GM12892 (cell line): ENCODE results near the gene RAB8A.
"Not testable (repeated sequence)": the region's sequence is repeated elsewhere in the genome, so short reads cannot be mapped to it uniquely, and the experiment has no call there.

Experiments used
- DNase-seq: peaks from one replicate; pipeline ENCODE4 v3.0.0; 2011; ENCODE audit not compliant: insufficient read length
- FAIRE-seq: peaks from 2 replicates; lab custom pipeline; 2011; peaks lifted over from hg19 to GRCh38; lab: Jason Lieb, UNC
- POLR2A ChIP-seq: IDR thresholded peaks from 2 replicates; pipeline ENCODE4 v1.6.1; 2011; ENCODE audit warnings: low read depth, low read length, control low read depth
- POLR2AphosphoS5 ChIP-seq: IDR thresholded peaks from 2 replicates; pipeline ENCODE4 v1.6.1; 2011; ENCODE audit warnings: low read depth, low read length, control low read depth
- TAF1 ChIP-seq: IDR thresholded peaks from 2 replicates; pipeline ENCODE4 v1.6.1; 2011; ENCODE audit warnings: low read depth, mild to moderate bottlenecking, control low read depth, low read length, borderline replicate concordance

Gene RAB8A

DNA sequence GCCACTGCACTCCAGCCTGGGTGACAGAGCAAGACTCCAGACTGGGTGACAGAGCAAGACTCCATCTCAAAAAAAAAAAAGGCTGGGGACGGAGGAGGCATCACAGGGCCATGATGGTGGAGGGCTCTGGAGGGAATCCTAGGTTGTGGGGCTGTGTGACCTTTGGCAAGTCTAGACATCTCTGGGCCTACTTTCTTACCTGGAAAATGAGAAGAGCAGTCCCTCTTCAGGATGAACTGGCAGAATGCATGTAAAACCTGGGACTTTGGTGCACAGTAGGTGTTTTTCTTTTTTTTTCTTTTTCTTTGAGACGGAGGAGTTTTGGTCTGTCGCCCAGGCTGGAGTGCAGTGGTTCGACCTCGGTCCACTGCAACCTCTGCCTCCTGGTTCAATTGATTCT, 48.0 kb downstream of the RAB8A start:
- no peak for FAIRE-seq
- TF ChIP-seq TAF1: no peak
- no peak for TF ChIP-seq POLR2A
- TF ChIP-seq POLR2AphosphoS5: no peak
- no peak for DNase-seq

DNA sequence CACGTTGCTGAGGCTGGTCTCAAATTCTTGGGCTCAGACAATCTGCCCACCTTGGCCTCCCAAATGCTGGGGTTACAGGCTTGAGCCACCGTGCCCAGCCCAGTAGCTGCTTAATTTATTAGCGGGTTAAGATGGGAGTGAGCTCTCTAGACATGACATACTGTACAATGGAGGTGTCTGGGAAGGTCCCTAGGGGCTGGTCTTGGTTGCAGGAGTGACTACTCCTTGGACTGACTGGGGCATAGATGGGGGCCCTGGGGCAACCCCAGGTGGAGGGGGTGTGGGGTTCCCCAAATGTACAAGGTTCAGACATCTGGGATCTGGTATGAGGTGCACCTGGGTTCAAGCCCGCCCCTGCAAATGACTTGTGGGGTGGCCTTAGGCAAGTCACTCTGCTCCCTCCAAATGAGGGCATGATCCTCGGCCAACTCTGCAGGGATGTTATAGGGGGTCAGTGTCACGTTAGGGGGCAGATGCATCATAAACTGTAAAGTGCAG, 48.8 kb downstream of the RAB8A start:
- DNase-seq: no peak
- TF ChIP-seq POLR2A (no peak; the same call in 1 of the 2 replicates), TAF1 (no peak), POLR2AphosphoS5 (peak; percentile 31; the same call in 1 of the 2 replicates)
- FAIRE-seq: no peak

- TF ChIP-seq POLR2AphosphoS5 (no peak; the same call in 1 of the 2 replicates), TAF1 (no peak), POLR2A (no peak)
- DNase-seq (no peak), FAIRE-seq (no peak)
These were observed 49.4 kb downstream of the RAB8A start for GRCh38 chr19:16160943-16161560.

GRCh38 chr19:16161840-16162239, 50.2 kb downstream of the RAB8A start:
- FAIRE-seq (no peak), DNase-seq (no peak)
- no peak for TF ChIP-seq POLR2AphosphoS5
- TF ChIP-seq POLR2A: no peak
- TF ChIP-seq TAF1: no peak

GRCh38 chr19:16164222-16164890, 52.7 kb downstream of the RAB8A start:
- FAIRE-seq (no peak), DNase-seq (no peak)
- TF ChIP-seq TAF1 (no peak), POLR2A (no peak), POLR2AphosphoS5 (no peak)

DNA sequence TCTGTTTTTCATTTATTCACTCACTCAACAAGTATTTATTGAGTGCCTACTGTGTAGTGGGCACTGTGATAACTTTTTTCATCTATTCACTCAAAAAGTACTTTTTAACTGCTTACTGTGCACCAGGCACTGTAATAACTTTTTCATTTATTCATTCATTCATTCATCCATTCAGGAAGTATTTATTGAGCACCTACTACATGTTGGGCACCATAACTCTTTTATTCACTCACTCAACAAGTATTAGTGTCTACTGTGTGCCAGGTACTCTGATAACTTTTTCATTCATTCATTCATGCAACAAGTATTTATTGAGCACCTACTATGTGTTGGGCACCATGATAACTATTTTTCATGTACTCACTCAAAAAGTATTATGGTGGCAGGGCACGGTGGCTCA, 54.7 kb downstream of the RAB8A start:
- no peak for TF ChIP-seq TAF1
- TF ChIP-seq POLR2A: no peak
- TF ChIP-seq POLR2AphosphoS5: no peak
- no peak for DNase-seq
- FAIRE-seq: no peak

GRCh38 chr19:16167055-16167454, 55.4 kb downstream of the RAB8A start:
- DNase-seq: no peak
- TF ChIP-seq POLR2A (no peak), TAF1 (no peak), POLR2AphosphoS5 (no peak)
- FAIRE-seq: no peak

GRCh38 chr19:16168465-16169081, 56.9 kb downstream of the RAB8A start:
- FAIRE-seq (peak; percentile 5), DNase-seq (no peak)
- no peak for TF ChIP-seq POLR2AphosphoS5
- TF ChIP-seq POLR2A: no peak
- TF ChIP-seq TAF1: no peak

GRCh38 chr19:16170134-16170533, 58.4 kb downstream of the RAB8A start:
- TF ChIP-seq POLR2A (no peak), TAF1 (no peak), POLR2AphosphoS5 (no peak)

GRCh38 chr19:16175954-16176353, 64.3 kb downstream of the RAB8A start:
- FAIRE-seq: no peak
- DNase-seq: no peak
- TF ChIP-seq TAF1 (no peak), POLR2AphosphoS5 (no peak), POLR2A (no peak)

More at GRCh38 chr19:16170134-16170533, 58.4 kb downstream of the RAB8A start:
- FAIRE-seq (no peak), DNase-seq (no peak)

GRCh38 chr19:16178866-16179265, 67.2 kb downstream of the RAB8A start:
- not testable (repeated sequence) for FAIRE-seq, DNase-seq

DNA sequence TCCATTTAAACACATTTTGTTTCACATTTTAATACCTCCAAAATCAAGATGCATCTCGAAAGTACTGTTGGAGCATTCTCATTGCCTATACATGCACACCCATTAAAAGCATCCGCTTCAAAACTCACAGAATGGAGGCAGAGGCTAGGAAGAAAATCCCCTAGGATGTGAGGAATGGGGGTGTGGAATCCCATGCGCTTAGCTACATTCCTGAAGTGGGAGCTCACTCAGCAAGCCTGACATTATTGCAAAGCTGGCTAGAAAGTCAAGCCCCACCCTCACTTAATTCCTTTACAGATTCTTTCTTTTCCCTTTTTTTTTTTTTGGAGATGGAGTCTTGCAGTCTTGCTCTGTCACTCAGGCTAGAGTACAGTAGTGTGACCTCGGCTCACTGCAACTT, 68.9 kb downstream of the RAB8A start:
- FAIRE-seq: no peak
- no peak for TF ChIP-seq POLR2A
- TF ChIP-seq POLR2AphosphoS5: no peak
- no peak for TF ChIP-seq TAF1

More for the DNA sequence above, 68.9 kb downstream of the RAB8A start:
- no peak for DNase-seq
